Prostate gland (tissue), 2 donors: Measurements from ENCODE around the gene SNX6. TPM values are rescaled to one million over a fixed set of nuclear protein-coding genes. Genes with fewer than 3 reads are reported as not detected.

Experiments
- DNase-seq: peaks from one replicate; pipeline ENCODE4 v3.0.0-alpha.2; 2019; ENCODE audit warnings: low spot score
- H3K27ac ChIP-seq, 2 donors: fragments of 200-600 bp; sonication (generic); 2 replicates each; pipeline ENCODE4 v1.5.1; 2017 to 2019
- H3K27me3 ChIP-seq: fragments of 200-600 bp; sonication (generic); replicated peaks from 2 replicates; pipeline ENCODE4 v1.5.1; 2019; ENCODE audit not compliant: insufficient read depth
- H3K36me3 ChIP-seq, 2 donors: fragments of 200-600 bp; sonication (generic); 1 replicate in 1 of 2; 2 replicates in 1 of 2; pipeline versions ENCODE4 v1.5.1 to v1.8.1; 2017 to 2019
- H3K4me1 ChIP-seq: fragments of 200-600 bp; sonication (generic); replicated peaks from 2 replicates; pipeline ENCODE4 v1.5.1; 2019
- H3K4me3 ChIP-seq, 2 donors: fragments of 200-600 bp; sonication (generic); 2 replicates each; pipeline ENCODE4 v1.5.1; 2017 to 2019
- H3K9me3 ChIP-seq: fragments of 200-600 bp; sonication (generic); 2 replicates; pipeline ENCODE4 v1.5.1; 2017
- POLR2A ChIP-seq: fragments of 450-650 bp; IDR thresholded peaks from one replicate; pipeline ENCODE4 v1.6.1; 2016; ENCODE audit warnings: antibody characterized with exemption, mild to moderate bottlenecking
- POLR2AphosphoS5 ChIP-seq: sonication (generic); formaldehyde crosslinking; IDR thresholded peaks from one replicate; pipeline ENCODE4 v1.6.1; 2017; ENCODE audit warnings: antibody characterized with exemption
- WGBS: methylation state at CpG from one replicate; pipeline ENCODE4 v1.1.5; 2018; 5-methylcytosine and 5-hydroxymethylcytosine counted together
- intact Hi-C: fragments of 100-400 bp; cut with DNase I; formaldehyde crosslinking; loops from one replicate; pipeline ENCODE4 v1.14.2; 2022
- total RNA-seq, 2 donors: library from RNA; depleted of rRNA; stranded (reverse); fragments of >200 nt; gene quantifications; one replicate each; pipeline ENCODE4 v1.1.0, GENCODE V29; 2016
- TF ChIP-seq, protein P1 (sequence below), 4 experiments: fragments of 200-600 bp in 2 of 4; fragments of 450-650 bp in 2 of 4; sonication (generic) in 2 of 4; IDR thresholded peaks; 1 replicate in 3 of 4; 2 replicates in 1 of 4; pipeline ENCODE4 v1.5.1; 2016 to 2019; ENCODE audit warnings: antibody characterized with exemption in 4 of 4, mild to moderate bottlenecking in 2 of 4, moderate library complexity in 2 of 4

Gene SNX6
- total RNA-seq, 2 donors from 2014 or later: 116 to 128 TPM

DNA sequence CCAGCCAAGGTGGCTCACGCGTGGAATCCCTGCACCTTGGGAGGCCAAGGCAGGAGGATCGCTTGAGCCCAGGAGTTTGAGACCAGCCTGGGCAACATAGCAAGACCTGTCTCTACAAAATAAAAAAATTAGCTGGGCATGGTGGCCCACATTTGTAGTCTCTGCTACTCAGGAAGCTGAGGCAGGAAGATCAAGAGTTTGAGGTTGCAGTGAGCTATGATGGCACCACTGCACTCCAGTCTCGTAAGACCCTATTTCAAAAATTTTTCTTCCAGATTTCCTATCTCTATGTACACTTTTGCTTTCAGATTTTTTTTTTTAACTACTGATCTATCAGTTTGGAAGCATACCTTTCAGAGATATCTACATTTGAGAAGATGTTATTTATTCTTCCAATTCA, 15.3 kb downstream of the SNX6 start:
- Histone ChIP-seq H3K27ac (no peak overlapping the region), H3K27me3 (no peaks in the 10 kb centered on the region), H3K36me3 (no peaks in the 10 kb centered on the region), H3K9me3 (no peaks in the 10 kb centered on the region), H3K4me1 (no peaks in the 10 kb centered on the region), H3K4me3 (no peak overlapping the region)
- DNase-seq: no peak
- TF ChIP-seq, protein P1, sequence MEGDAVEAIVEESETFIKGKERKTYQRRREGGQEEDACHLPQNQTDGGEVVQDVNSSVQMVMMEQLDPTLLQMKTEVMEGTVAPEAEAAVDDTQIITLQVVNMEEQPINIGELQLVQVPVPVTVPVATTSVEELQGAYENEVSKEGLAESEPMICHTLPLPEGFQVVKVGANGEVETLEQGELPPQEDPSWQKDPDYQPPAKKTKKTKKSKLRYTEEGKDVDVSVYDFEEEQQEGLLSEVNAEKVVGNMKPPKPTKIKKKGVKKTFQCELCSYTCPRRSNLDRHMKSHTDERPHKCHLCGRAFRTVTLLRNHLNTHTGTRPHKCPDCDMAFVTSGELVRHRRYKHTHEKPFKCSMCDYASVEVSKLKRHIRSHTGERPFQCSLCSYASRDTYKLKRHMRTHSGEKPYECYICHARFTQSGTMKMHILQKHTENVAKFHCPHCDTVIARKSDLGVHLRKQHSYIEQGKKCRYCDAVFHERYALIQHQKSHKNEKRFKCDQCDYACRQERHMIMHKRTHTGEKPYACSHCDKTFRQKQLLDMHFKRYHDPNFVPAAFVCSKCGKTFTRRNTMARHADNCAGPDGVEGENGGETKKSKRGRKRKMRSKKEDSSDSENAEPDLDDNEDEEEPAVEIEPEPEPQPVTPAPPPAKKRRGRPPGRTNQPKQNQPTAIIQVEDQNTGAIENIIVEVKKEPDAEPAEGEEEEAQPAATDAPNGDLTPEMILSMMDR (IDR thresholded peaks at IDR 0.05): no peak
- no peak for TF ChIP-seq POLR2A
- TF ChIP-seq POLR2AphosphoS5: no peak
- intact Hi-C loops: no loop called here
- 98% methylated on average over 4 of the region's 4 CpGs for WGBS

DNA sequence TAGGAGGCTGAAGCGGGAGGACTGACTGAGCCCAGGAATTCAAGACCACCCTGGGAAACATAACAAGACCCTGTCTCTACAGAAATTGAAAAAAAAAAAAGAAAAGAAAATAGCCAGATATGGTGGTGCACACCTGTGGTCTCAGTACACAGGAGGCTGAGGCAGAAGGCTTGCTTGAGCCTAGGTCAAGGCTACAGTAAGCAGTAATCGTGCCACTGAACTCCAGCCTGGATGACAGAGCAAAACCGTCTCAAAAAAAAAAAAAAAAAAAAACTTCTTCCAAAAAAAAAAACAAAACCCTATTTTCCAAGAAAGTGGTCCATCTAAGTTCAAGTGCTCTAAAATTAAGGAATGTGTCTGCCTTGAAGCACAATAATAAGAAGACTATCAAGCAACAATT, 19.8 kb downstream of the SNX6 start:
- no peak for TF ChIP-seq POLR2AphosphoS5
- TF ChIP-seq POLR2A: no peak
- TF ChIP-seq, protein P1 (IDR thresholded peaks at IDR 0.05): no peak
- Histone ChIP-seq H3K27me3 (no peaks in the 10 kb centered on the region), H3K4me1 (no peaks in the 10 kb centered on the region), H3K9me3 (no peaks in the 10 kb centered on the region), H3K27ac (no peak overlapping the region), H3K36me3 (peaks cover 2 to 14% of the 10 kb centered on the region in 2 donors), H3K4me3 (no peak overlapping the region)
- intact Hi-C loops: no loop called here
- DNase-seq: no peak
- WGBS: 84% methylated on average over 3 of the region's 3 CpGs

DNA sequence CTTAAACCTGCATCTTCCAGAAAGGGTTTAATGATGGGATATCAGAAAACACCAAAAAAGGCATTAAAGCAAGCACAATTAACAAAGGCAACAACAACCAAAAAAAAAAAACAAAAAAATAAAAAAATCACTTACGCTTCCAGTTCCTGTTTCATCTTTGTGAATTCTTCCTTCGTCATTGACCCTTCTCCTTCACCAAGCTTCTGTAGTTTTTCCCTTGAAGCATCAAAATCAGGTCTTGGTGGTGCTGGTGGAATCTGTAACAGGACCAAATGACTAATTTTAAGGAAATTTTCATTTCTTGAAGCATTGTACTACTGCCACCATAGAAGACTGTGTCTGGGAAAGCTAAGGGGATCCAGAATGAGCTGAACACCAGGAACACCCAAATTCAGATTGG, 24.5 kb downstream of the SNX6 start:
- Histone ChIP-seq H3K27ac (no peak overlapping the region), H3K9me3 (no peaks in the 10 kb centered on the region), H3K27me3 (no peaks in the 10 kb centered on the region), H3K4me3 (no peak overlapping the region), H3K4me1 (no peaks in the 10 kb centered on the region), H3K36me3 (peaks cover 2 to 16% of the 10 kb centered on the region in 2 donors)
- WGBS: 91% methylated on average over 2 of the region's 2 CpGs
- TF ChIP-seq POLR2A: no peak
- TF ChIP-seq, protein P1 (IDR thresholded peaks at IDR 0.05): no peak
- no peak for TF ChIP-seq POLR2AphosphoS5
- intact Hi-C loops: no loop called here
- no peak for DNase-seq

DNA sequence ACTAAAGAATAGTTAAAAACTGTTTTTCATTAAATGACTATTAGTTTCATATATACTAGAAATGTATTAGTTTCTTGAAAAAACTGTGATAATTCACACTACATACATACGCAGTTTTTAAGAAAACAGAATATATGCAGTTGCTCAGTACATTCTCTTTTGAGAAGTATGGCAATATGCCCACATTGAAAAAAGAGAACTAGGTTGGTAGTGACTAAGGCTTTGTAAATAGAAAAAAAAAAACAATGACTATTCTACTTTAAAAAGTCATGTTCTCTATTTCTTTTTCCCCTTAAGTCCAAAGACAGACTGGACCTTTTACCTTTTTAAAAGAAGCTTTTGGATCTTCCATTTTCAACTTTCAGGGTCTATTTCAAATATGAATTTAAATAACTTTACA, 25.0 kb downstream of the SNX6 start:
- intact Hi-C loops: no loop called here
- no peaks in the 10 kb centered on the region for H3K9me3 ChIP-seq
- no peak overlapping the region for H3K27ac ChIP-seq
- no peaks in the 10 kb centered on the region for H3K27me3 ChIP-seq
- no peak for DNase-seq
- no peak for TF ChIP-seq POLR2A
- TF ChIP-seq, protein P1 (IDR thresholded peaks at IDR 0.05): no peak
- peaks cover 2 to 16% of the 10 kb centered on the region in 2 donors for H3K36me3 ChIP-seq
- H3K4me1 ChIP-seq: no peaks in the 10 kb centered on the region
- WGBS: 86% methylated on average over 1 of the region's 1 CpG
- H3K4me3 ChIP-seq: no peak overlapping the region

DNA sequence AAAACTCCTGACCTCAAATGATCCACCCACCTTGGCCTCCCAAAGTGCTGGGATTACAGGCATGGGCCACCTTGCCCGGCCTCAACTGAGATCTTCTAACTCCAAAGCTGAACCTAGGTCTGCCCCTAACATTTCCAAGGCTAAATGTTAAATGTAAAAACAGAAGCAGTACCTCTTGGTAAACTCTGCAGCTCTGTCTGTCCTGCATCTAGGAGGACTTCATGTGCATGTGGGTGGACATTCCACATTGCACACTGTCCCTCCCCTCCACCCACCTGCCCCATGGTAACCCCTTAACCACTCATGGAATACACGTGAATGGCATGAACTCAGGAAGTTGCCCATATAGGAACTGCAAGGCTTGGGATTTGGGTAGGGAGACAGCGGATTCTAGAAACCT, 33.1 kb downstream of the SNX6 start:
- Histone ChIP-seq H3K27me3 (no peaks in the 10 kb centered on the region), H3K27ac (no peak overlapping the region), H3K4me3 (no peak overlapping the region), H3K36me3 (peaks cover 6% of the 10 kb centered on the region in 2 donors), H3K4me1 (no peaks in the 10 kb centered on the region), H3K9me3 (no peaks in the 10 kb centered on the region)
- TF ChIP-seq POLR2AphosphoS5: no peak
- no peak for TF ChIP-seq POLR2A
- TF ChIP-seq, protein P1 (IDR thresholded peaks at IDR 0.05): no peak
- 90% methylated on average over 3 of the region's 3 CpGs for WGBS
- DNase-seq: no peak
- intact Hi-C loops: no loop called here
